Thymus (tissue), 11 donors: ENCODE measurements around the gene SLC22A5. TPM values are rescaled to one million over a fixed set of nuclear protein-coding genes. Genes with fewer than 3 reads are reported as not detected.

Source experiments
- DNase-seq, 9 donors: peaks; one replicate each; pipeline ENCODE4 v3.0.0-alpha.2; 2013; ENCODE audit warnings: low spot score in 9 of 9, low read depth in 6 of 9, missing footprints in 1 of 9
- H3K27ac ChIP-seq, 2 donors: one replicate each; pipeline ENCODE4 v1.5.1; 2013; ENCODE audit warnings: control low read depth in 1 of 2, low read depth in 1 of 2, low read length in 1 of 2, mild to moderate bottlenecking in 1 of 2, moderate library complexity in 1 of 2
- H3K27me3 ChIP-seq, 2 donors: one replicate each; pipeline ENCODE4 v1.5.1; 2013; ENCODE audit warnings: low read length in 1 of 2; ENCODE audit not compliant: control insufficient read depth in 2 of 2, insufficient read depth in 1 of 2
- H3K36me3 ChIP-seq, 2 donors: one replicate each; pipeline ENCODE4 v1.5.1; 2013; ENCODE audit warnings: low read length in 1 of 2, mild to moderate bottlenecking in 1 of 2, moderate library complexity in 1 of 2; ENCODE audit not compliant: control insufficient read depth in 2 of 2, insufficient read depth in 2 of 2
- H3K4me1 ChIP-seq, 2 donors: one replicate each; pipeline ENCODE4 v1.5.1; 2013; ENCODE audit warnings: low read length in 2 of 2; ENCODE audit not compliant: control insufficient read depth in 2 of 2, insufficient read depth in 2 of 2
- H3K4me3 ChIP-seq, 2 donors: one replicate each; pipeline ENCODE4 v1.5.1; 2013; ENCODE audit warnings: low read length in 2 of 2, control low read depth in 1 of 2, mild to moderate bottlenecking in 1 of 2
- H3K9me3 ChIP-seq, 2 donors: one replicate each; pipeline ENCODE4 v1.5.1; 2013; ENCODE audit warnings: low read length in 1 of 2, mild to moderate bottlenecking in 1 of 2; ENCODE audit not compliant: control insufficient read depth in 2 of 2, insufficient read depth in 1 of 2
- WGBS: extraction: QIAGEN DNeasy Blood & Tissue Kit; methylation state at CpG from one replicate; pipeline ENCODE4 v1.1.7; 2013; 5-methylcytosine and 5-hydroxymethylcytosine counted together
- polyA plus RNA-seq: library from polyadenylated mRNA; stranded (reverse); fragments of 200-250 nt; gene quantifications from one replicate; pipeline ENCODE4 v1.2.3, GENCODE V29; 2013
- total RNA-seq: library from RNA; stranded (reverse); fragments of 120-200 nt; gene quantifications from one replicate; pipeline ENCODE4 v1.2.4, GENCODE V29; 2013
- donor health status: healthy.

Gene SLC22A5
- total and polyA plus RNA-seq, 2 donors = 1.4 to 25.4 TPM

DNA sequence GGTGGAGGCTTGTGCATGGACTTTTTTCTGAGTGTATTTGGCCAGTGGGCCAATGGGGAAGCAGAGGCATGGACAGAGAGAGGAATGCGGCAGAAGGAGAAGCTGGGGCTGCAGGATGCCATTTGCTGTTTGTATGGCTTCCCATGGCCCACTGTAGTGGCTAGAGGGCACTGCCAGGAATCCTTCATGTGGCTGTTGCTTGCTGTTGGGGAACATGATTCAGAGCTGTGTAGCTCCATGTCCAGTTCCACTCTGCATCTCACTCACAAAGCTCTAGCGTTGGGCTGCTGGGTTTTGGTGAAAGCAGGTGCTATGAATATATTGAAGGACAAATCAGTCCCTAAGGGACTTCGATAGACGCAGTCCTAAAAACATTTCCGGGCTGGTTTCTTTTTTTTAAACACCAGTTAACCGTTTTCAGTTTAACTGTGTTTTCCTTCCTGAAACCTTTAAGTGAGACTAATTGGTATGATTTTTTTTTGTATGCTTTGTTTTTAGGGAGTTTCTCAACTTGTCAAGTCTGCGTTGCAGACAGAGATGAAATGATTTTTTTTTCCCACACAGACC is 51.3 kb downstream of the SLC22A5 start:
- Histone ChIP-seq H3K4me3 (no peak overlapping the region), H3K4me1 (peaks cover 41 to 85% of the 10 kb centered on the region in 2 donors), H3K27me3 (no peaks in the 10 kb centered on the region), H3K9me3 (no peaks in the 10 kb centered on the region), H3K36me3 (peaks cover 0 to 35% of the 10 kb centered on the region in 2 donors), H3K27ac (peak overlapping the region; percentile 73 to 81)
- 7% methylated on average over 7 of the region's 7 CpGs for WGBS
- peak in 1 of 9 donors; percentile 72 for DNase-seq

- H3K9me3 ChIP-seq = peaks cover 0 to 2% of the 10 kb centered on the region in 2 donors
- H3K36me3 ChIP-seq = peaks cover 0 to 35% of the 10 kb centered on the region in 2 donors
- H3K4me3 ChIP-seq = no peak overlapping the region
- 88% methylated on average over 3 of the region's 3 CpGs for WGBS
- peak in 1 of 9 donors; percentile 44 for DNase-seq
- H3K4me1 ChIP-seq = peaks cover 47 to 91% of the 10 kb centered on the region in 2 donors
- peak overlapping the region; percentile 46 to 73 for H3K27ac ChIP-seq
- H3K27me3 ChIP-seq = no peaks in the 10 kb centered on the region
Measured at GRCh38 chr5:132421462-132421861, 52.0 kb downstream of the SLC22A5 start.

GRCh38 chr5:132422720-132423437 is 53.4 kb downstream of the SLC22A5 start:
- Histone ChIP-seq H3K27ac (peak overlapping the region; percentile 18 to 50), H3K4me3 (no peak overlapping the region), H3K9me3 (peaks cover 0 to 2% of the 10 kb centered on the region in 2 donors), H3K27me3 (no peaks in the 10 kb centered on the region), H3K4me1 (peaks cover 61 to 95% of the 10 kb centered on the region in 2 donors), H3K36me3 (peaks cover 0 to 39% of the 10 kb centered on the region in 2 donors)
- WGBS = 83% methylated on average over 5 of the region's 5 CpGs
- no peak for DNase-seq

DNA sequence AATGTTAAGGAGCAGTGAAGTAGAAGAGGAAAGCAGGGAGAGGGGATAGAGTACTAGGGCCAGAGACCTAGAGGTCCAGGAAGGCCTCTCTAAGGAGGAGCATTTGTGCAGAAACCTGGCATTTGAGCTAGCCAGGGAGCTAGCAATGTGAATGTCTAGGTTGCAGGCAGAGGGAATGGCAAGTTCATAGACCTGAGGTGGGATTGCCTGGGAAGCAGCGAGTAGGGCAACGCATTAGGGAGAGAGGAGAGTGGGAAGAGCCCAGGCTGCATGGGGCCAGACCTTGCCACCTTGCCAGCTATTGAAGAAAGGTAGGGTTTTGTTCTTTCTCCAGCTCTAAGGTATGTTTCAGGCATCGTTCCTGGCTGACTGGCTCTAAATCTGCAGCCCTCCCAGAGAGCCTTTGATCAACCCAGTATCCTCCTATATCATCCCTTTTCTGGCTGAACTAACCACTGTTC is 54.0 kb downstream of the SLC22A5 start:
- Histone ChIP-seq H3K27me3 (no peaks in the 10 kb centered on the region), H3K4me1 (peaks cover 66 to 96% of the 10 kb centered on the region in 2 donors), H3K36me3 (peaks cover 0 to 39% of the 10 kb centered on the region in 2 donors), H3K9me3 (peaks cover 0 to 2% of the 10 kb centered on the region in 2 donors), H3K27ac (peak overlapping the region in 1 of 2 donors; percentile 50), H3K4me3 (no peak overlapping the region)
- WGBS = 94% methylated on average over 3 of the region's 3 CpGs
- DNase-seq = no peak

DNA sequence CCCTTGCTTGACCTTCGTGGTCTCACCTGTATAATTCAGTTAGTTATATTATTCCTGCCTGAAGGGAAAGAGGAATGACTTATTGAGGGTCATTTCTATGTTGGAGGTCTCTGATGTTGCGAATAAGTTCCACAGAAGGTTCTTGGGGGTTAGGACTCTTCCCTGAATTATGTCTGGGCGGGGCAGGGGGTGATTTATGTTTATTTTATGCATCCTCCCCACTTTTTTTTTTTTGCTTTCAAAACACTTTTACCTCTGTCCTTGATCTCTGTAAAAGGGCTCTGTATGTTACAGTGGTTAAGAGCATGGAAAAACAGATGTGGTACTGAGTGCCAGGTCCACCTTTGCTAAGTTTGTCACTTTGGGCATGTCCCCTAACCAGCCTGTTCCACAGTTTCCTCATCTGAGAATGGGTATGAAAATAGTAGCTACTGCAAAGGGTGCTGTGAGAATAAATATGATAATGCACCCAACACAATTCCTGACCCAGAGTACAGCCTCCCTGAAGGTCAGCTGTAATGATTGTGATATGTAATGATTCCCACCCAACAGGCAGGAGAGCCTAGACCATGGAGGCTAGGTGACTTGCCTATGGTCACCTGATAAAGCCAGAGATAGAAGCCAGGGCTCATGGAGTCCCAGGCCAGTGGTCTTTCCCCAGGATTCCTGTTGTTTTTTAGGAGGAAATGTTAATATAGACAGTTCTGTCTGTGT is 54.8 kb downstream of the SLC22A5 start:
- WGBS = 91% methylated on average over 3 of the region's 3 CpGs
- Histone ChIP-seq H3K9me3 (peaks cover 0 to 2% of the 10 kb centered on the region in 2 donors), H3K27ac (peak overlapping the region in 1 of 2 donors; percentile 98), H3K36me3 (peaks cover under 1 to 45% of the 10 kb centered on the region in 2 donors), H3K4me1 (peaks cover 75 to 99% of the 10 kb centered on the region in 2 donors), H3K27me3 (no peaks in the 10 kb centered on the region), H3K4me3 (no peak overlapping the region)
- no peak for DNase-seq

DNA sequence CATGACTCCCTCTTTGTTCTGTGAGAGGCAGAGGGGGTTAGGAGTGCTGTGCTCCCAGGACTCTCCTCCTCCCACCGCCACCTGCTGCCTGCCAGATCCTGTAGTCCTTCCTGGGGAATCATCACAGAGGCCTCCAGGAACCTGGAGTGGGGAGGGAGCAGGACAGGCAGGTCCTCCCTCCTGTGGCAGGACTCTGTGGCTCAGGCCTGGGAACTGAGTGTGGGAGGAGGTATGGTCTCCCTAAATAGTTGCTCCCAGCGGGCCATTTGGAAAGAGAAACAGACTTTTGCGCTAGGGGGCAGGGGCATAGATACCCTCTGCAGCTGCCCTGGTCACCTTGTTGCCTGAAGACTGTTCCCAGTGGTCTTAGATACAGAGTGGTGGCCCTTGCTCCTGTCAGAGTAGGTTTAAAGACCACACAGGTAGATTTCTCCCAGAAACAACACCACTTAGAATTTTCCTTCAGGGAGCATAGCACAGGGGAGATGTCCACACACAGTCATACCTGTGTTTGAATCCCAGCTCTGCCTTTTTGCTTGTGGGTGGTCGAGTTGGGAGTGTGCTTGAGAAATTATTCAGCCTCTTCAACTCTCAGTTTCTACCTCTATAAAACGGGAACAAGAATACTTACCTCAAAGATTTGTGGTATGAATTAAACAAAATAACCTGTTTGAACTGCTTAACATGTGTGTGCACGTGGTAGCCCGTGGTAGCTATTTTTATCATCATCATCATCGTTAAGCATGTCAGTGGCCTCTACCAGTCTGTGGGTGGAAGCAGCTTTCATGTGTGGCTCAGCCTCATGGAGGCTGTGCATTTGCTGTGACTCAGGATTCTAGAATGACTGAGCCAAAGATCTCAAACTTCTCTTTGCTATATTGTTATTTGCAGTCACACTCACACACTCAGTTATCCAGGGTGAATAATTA is 55.8 kb downstream of the SLC22A5 start:
- H3K4me3 ChIP-seq = no peak overlapping the region
- H3K27me3 ChIP-seq = no peaks in the 10 kb centered on the region
- peaks cover 0 to 2% of the 10 kb centered on the region in 2 donors for H3K9me3 ChIP-seq
- WGBS = 32% methylated on average over 8 of the region's 8 CpGs
- H3K27ac ChIP-seq = peak overlapping the region; percentile 54 to 98
- peak in 4 of 9 donors; percentile 74 to 88 (median 76) for DNase-seq
- H3K36me3 ChIP-seq = peaks cover 2 to 46% of the 10 kb centered on the region in 2 donors
- H3K4me1 ChIP-seq = peaks cover 75 to 100% of the 10 kb centered on the region in 2 donors

DNA sequence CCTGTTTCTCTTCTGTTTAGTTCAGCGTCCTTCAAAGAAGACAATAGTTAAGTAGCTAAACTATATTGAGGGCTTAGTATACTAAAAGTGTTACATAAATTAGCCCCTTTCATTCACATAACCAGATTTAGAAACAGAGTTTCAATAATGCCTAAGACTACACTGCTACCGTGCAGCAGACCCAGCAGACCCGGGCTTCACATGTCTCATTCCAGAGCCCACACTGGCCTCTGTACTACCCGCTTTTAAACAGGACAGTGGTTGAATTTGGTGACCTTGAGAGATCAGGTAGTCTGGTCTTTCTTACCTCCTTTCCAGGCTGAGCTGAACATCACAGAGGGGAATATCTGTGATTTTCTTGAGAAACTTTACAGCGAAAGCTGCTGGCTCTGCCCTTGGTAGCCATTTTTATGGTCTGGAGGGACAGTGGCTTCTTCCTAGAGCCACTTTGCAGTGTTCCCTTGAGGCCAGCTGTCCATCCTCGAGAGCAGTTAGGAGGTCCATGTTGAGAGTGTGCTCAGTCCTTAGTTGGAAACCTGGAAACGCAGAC is 56.5 kb downstream of the SLC22A5 start:
- Histone ChIP-seq H3K27ac (peak overlapping the region; percentile 92 to 98), H3K4me3 (no peak overlapping the region), H3K4me1 (peaks cover 70 to 98% of the 10 kb centered on the region in 2 donors), H3K27me3 (no peaks in the 10 kb centered on the region), H3K9me3 (peaks cover 0 to 2% of the 10 kb centered on the region in 2 donors), H3K36me3 (peaks cover 2 to 41% of the 10 kb centered on the region in 2 donors)
- DNase-seq = no peak
- WGBS = 77% methylated on average over 7 of the region's 7 CpGs

DNA sequence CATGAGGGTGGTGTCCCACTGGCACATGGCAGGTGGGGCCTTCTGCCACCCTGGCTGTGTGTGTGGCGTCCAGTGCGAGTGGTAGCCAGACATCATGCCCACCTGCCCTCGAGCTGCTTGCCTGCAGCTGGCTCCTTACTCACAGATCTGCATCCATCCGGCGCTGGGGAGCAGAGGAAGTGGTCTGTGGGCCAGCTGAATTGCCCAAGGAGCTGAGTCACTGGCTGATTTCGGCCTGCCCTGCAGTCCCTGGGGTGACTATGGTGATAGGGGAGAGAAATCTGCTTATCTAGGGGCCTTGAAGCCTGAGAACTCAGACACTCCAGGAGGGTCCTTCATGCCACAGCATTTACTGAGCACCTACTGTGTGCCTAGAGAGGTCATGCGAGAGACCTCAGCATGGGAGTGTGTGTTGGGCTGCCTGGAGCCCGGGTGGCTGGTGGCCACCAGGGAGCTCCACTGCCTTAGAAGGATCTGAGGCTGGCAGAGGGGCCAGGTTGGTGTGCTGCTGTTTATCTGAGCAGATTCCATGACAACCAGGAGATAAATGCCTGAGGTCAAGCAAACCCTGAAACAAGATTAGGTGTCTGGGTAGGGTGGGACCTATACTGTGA is 57.1 kb downstream of the SLC22A5 start:
- WGBS = 24% methylated on average over 8 of the region's 8 CpGs
- peaks cover 69 to 98% of the 10 kb centered on the region in 2 donors for H3K4me1 ChIP-seq
- peaks cover 2 to 37% of the 10 kb centered on the region in 2 donors for H3K36me3 ChIP-seq
- peaks cover 0 to 2% of the 10 kb centered on the region in 2 donors for H3K9me3 ChIP-seq
- H3K27me3 ChIP-seq = no peaks in the 10 kb centered on the region
- peak overlapping the region in 1 of 2 donors; percentile 1 for H3K4me3 ChIP-seq
- peak overlapping the region; percentile 92 to 98 for H3K27ac ChIP-seq
- DNase-seq = peak in 3 of 9 donors; percentile 60 to 82 (median 67)
